HG03175 (cell line): ENCODE data around the gene C19orf18.

Source experiments
- ATAC-seq: cut with Tn5 transposase; IDR thresholded peaks from one replicate; pipeline ENCODE4 v1.9.1; 2021; ENCODE audit warnings: mild to moderate bottlenecking, moderate library complexity; ENCODE audit not compliant: unreplicated experiment

Gene C19orf18

DNA sequence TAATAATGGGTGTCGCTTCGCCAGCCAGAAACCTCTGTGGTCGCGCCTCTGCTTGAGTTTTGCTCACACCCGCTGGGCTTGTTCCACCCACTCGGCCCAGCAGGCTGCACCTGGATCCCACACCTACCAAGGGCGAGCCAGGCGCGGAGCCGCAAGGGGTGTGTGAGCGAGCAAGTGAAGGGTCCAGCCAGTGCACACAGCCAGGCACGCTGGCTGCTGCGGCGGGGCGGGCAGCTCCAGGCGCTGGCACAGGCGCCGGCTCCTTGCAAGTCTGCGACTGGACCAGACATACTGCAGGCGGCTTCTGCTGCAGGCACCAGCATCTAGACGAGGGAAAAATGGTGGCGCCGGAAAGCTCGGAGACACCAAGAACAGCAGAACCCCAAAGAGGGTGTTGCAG lies 25.0 kb downstream of the C19orf18 start:
- no peak for ATAC-seq

DNA sequence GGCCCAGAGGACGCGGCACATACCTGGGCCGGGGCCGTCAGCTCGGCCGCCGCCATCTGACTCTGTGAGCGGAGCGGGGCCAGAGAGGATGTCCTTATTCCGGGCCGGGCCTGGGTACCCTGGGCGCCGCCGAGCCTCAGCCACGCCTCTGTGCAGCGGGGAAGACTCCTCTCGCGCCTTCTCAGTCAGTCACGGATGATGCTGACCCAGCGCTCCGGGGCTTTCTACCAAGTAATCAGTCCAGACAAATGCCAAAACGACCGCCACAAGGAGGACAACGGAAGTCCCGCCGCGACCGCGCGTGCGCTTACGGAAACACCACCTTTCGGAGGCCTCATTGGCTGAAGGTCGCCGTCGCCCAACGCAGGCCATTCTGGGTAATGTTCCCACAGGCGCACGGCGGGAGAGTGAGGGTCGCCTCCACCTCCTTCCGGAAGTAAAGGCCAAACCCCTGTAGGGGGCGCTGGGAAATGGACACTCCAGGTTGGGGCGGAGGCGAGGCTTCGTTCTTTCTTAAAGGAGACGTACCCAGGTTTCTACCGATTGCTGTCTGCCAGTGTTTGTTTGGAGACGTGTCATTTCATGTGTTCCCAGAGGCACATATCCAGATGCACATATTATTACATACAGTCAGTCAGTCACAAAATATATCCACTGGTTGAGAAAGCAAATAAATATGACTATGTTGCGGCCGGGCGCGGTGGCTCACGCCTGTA lies 26.8 kb downstream of the C19orf18 start, which contains the start of gene ZNF256:
ZNF256 (minus strand) TSS at position 288 of the 716 bp plus-strand sequence; CDS start at position 56, 232 bp downstream.
- ATAC-seq, result peak; percentile 90

DNA sequence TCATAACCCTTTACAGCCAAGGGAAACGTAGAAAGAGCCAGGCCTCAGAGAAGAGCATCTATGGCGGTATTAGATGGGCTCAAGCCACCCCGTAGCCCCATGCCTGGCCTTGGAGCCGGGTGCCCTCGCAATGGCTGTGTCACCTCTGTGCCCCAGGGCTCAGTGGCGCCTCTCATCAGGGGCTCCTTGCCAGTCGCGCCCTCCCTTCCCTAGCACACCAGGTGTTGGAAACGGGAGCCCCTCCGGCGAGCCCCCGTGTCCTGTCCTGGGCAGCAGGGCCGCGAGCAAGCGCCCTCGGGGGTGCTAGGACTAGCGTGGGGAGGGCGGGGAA lies 27.3 kb downstream of the C19orf18 start:
- ATAC-seq, result peak; percentile 8

DNA sequence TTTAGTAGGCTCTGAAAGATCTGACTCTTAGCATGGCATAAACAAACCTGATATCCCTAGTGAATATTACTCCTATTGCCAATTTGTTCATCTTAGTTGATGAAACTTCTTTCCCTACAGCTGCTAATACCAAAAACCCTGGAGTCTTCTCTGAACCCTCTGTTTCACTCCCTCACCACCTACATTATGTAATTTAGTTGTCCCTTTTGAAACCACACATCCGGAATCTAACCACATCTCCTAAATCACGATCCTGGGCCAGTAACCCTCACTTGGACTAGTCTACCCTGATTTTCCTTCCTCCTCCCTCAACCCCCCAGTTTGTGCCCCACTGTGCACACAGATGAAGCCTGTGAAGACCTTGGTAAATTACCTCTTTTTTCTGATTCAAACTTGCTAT lies 28.0 kb downstream of the C19orf18 start:
- no peak for ATAC-seq

DNA sequence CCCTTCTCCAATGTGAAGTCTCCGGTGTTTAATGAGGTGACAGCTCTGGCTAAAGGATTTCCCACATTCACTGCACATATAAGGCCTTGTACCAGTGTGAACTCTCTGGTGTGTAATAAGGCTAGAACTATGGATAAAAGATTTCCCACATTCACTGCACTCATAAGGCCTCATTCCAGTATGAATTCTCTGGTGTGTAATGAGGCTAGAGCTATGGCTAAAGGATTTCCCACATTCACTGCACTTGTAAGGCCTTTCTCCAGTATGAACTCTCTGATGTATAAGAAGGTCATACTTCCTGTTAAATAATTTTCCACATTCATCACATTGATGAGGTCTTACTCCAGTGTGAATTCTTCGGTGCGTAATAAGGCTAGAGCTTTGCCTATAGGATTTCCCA lies 32.7 kb downstream of the C19orf18 start:
- ATAC-seq, result no peak

DNA sequence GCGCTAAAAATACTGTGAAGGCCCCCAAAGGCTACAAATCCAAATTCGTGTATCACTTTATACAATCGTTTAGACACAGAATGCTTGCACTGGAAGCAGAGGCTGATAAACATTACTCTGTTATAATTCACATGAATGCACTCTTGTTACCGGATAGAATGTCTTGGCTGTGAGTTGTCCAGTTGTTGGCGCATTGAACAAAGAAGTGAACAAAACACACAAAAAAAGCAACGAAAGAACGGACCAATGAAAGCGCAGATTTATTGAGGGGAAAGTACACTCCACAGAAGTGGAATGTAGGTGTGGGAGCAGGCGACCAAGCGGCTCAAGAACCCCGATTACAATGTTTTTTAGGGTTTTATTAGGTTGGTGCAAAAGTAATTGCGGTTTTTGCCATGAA lies 38.6 kb downstream of the C19orf18 start:
- no peak for ATAC-seq

DNA sequence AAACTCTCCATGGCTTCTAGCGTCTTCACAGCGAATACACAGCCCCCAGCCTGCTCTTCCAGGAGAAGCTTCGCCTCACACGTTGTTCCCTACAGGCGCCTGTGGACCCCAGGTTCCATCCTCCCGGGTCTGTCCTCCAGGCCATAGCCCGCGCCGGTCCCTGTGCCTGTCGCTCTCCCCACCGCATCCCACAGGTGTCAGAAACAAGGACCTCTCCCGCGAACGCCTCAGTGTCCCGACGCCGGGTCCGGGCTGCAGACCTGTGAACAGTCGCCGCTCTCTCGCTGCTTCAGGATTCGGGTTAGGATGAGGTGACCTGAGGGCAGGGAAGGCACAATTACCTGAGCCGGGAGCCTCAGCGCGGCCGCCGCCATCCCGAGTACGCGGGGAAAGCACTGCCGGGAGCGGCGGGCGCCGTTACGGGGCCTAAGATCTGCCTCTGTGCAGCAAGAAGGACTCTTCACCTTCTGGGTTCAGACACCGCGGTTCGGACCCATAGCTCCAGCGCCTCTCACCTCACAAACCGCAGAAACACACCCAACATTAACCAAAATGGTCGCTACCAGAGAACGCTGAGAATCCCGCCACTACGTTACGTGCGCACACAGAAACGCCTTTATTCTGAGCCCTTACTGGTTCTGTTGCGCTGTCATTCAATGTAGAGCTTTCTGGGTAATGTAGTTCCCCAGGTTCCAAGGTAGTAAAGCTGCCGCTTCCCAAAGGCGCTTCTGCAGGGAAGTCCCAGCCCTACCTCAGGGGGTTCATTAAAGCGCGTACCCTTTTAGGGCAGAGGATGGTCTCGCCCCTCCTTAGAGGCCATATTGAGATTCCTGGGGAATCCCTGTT lies 39.3 kb downstream of the C19orf18 start, which contains the start of gene ZNF418:
ZNF418 (minus strand) TSS at position 583 of the 846 bp plus-strand sequence. CDS start 1,580 bp downstream, outside the sequence.
- peak; percentile 70 for ATAC-seq

DNA sequence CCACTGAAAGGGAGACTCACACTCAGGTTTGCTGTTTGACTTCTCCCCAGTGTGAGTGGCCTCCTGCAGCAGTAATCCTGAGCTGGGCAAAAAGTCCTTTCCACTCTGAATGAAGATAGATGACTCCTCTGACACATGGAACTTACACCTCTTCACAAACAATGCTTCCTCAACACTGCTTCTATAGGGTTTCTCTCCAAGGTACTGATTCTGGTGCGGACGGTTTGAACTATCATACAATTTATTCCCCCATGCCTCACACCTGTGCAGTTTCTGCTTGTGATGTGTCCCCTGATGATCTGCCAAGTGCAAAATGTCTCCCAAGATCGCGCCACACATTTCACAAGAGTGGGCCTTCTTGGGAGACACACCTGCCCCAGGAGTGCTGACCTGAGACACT lies 46.7 kb downstream of the C19orf18 start:
- no peak for ATAC-seq

DNA sequence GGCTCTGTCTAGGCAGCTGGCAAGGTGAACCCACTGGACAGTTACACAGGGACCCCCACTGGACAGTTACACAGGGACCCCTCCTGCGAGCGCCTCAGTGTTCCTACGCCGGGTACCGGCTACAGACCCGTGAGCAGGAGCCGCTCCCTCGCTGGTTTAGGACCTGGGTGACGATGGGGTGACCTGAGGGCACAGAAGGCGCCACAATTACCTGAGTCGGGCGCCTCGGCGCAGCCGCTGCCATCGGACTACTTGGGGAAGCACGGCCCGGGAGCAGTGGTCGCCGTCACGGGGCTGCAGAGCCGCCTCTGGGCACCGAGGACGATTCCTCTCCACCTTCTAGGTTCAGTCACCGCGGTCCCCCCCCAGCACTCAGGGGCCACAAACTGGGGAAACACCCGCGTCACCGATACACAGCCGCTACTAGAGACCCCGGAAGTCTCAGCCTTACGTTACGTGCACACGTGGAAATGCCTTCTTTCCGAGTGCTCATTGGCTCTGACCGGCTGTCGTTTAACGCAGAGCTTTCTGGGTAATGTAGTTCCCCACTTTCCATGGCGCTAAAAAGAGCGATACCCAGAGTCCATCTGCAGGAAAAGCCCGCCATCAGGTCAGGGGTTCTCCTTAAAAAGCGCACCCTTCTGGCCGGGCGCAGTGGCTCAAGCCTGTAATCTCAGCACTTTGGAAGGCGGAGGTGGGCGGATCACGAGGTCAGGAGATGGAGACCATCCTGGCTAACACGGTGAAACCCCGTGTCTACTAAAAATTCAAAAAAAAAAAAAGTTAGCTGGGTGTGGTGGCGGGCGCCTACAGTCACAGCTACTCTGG lies 58.0 kb downstream of the C19orf18 start, which contains the start of gene ZNF417:
ZNF417 (minus strand) TSS at position 425 of the 828 bp plus-strand sequence; CDS start at position 244, 181 bp downstream.
- ATAC-seq, result peak; percentile 98

DNA sequence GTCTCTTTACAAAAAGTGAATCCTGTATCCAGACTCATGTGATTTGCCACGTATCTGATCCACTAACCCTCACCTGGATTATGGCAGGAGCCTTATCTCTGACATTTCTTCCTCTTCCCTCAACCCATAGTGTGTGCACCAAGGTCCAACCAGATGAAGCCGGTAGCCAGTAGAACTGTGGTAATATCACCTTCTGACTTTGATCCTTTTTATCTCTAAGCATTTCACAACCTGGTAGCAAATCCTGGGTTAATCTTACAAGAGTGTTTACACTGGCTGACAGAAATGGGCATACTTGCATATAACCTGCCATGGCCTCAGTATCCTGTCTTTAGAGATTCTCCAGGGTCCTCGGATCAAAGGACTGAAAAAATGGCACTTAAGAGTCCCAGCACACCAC lies 59.8 kb downstream of the C19orf18 start:
- no peak for ATAC-seq
